ENCODE data around the gene CYTH1.

Gene CYTH1

DNA sequence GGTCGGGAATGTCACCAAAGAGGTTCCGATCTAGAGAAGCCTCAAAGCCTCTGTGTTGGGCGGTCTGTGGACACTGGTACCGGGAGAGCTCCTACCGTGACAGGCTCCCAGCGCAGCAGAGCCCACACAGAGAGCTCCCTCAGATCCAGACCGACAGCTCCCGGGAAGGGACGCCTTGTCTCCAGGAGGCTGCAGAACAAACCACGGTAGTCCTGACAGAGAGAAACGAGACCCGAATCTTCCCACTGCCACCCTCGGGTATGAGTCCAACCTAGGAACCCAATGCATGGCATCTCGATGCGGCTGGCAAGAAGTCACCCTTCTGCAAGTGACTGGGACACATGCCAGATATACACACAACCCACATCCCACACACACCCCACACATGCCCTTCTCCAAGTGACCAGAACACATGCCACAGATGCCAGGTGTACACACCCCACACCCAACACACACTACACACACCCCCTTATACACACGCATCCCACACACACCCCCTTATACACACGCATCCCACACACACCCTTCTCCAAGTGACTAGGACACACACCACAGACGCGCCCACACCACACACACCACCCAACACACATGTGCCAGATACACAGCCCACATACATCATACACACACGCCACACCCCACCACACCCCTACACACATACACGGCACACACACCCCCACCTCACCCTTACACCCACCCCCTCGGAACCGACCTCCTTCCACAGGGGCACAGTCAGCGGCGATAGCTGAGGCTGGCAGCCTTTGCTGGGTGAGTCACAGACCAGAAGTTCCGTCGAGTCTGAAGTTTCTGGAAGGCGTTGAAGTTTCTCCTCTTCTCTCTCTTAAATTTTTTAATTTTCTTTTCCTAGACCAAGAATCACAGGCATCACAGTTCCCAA is 15.9 kb upstream of the CYTH1 start (continued):
- TF ChIP-seq, protein P1, sequence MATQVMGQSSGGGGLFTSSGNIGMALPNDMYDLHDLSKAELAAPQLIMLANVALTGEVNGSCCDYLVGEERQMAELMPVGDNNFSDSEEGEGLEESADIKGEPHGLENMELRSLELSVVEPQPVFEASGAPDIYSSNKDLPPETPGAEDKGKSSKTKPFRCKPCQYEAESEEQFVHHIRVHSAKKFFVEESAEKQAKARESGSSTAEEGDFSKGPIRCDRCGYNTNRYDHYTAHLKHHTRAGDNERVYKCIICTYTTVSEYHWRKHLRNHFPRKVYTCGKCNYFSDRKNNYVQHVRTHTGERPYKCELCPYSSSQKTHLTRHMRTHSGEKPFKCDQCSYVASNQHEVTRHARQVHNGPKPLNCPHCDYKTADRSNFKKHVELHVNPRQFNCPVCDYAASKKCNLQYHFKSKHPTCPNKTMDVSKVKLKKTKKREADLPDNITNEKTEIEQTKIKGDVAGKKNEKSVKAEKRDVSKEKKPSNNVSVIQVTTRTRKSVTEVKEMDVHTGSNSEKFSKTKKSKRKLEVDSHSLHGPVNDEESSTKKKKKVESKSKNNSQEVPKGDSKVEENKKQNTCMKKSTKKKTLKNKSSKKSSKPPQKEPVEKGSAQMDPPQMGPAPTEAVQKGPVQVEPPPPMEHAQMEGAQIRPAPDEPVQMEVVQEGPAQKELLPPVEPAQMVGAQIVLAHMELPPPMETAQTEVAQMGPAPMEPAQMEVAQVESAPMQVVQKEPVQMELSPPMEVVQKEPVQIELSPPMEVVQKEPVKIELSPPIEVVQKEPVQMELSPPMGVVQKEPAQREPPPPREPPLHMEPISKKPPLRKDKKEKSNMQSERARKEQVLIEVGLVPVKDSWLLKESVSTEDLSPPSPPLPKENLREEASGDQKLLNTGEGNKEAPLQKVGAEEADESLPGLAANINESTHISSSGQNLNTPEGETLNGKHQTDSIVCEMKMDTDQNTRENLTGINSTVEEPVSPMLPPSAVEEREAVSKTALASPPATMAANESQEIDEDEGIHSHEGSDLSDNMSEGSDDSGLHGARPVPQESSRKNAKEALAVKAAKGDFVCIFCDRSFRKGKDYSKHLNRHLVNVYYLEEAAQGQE (tag by site-specific recombination; IDR thresholded peaks at IDR 0.05) = no peak
- TF ChIP-seq ZNF221 (tag by site-specific recombination; IDR thresholded peaks at IDR 0.05; ENCODE audit: borderline replicate concordance) = no peak
- no peak for TF ChIP-seq ZNF76 (tag by site-specific recombination; IDR thresholded peaks at IDR 0.05; ENCODE audit: borderline replicate concordance, low read depth)
- TF ChIP-seq ZNF747 (tag by site-specific recombination; IDR thresholded peaks at IDR 0.05) = no peak; the same call in 1 of the 2 replicates
- TF ChIP-seq, protein P2, sequence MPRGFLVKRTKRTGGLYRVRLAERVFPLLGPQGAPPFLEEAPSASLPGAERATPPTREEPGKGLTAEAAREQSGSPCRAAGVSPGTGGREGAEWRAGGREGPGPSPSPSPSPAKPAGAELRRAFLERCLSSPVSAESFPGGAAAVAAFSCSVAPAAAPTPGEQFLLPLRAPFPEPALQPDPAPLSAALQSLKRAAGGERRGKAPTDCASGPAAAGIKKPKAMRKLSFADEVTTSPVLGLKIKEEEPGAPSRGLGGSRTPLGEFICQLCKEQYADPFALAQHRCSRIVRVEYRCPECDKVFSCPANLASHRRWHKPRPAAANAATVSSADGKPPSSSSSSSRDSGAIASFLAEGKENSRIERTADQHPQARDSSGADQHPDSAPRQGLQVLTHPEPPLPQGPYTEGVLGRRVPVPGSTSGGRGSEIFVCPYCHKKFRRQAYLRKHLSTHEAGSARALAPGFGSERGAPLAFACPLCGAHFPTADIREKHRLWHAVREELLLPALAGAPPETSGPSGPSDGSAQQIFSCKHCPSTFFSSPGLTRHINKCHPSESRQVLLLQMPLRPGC (tag by site-specific recombination; IDR thresholded peaks at IDR 0.05) = no peak
- peak; percentile 100 for TF ChIP-seq EGR2 (tag by site-specific recombination; IDR thresholded peaks at IDR 0.05; ENCODE audit: low read depth)
- no peak for TF ChIP-seq ZNF658 (tag by site-specific recombination; IDR thresholded peaks at IDR 0.05)
- no peak for TF ChIP-seq ZNF48 (tag by site-specific recombination; IDR thresholded peaks at IDR 0.05)
- no peak for TF ChIP-seq ZNF354C (tag by site-specific recombination; IDR thresholded peaks at IDR 0.05; ENCODE audit: borderline replicate concordance, low read depth)
- no peak for TF ChIP-seq ZNF639 (tag by site-specific recombination; IDR thresholded peaks at IDR 0.05)
- no peak for TF ChIP-seq ZNF138 (tag by site-specific recombination; IDR thresholded peaks at IDR 0.05; ENCODE audit: borderline replicate concordance)
- no peak for TF ChIP-seq ZNF677 (tag by site-specific recombination; IDR thresholded peaks at IDR 0.05)
- no peak for TF ChIP-seq ZNF654 (tag by site-specific recombination; IDR thresholded peaks at IDR 0.05; ENCODE audit: low read depth)
- no peak for TF ChIP-seq ZNF10 (tag by site-specific recombination; IDR thresholded peaks at IDR 0.05)
- no peak for TF ChIP-seq ZNF544 (tag by site-specific recombination; IDR thresholded peaks at IDR 0.05)
- TF ChIP-seq REPIN1 (tag by site-specific recombination; IDR thresholded peaks at IDR 0.05; ENCODE audit: low read depth) = no peak
- no peak for TF ChIP-seq ZFP69B (tag by site-specific recombination; IDR thresholded peaks at IDR 0.05)
- TF ChIP-seq KLF1 (tag by site-specific recombination; IDR thresholded peaks at IDR 0.05) = peak; percentile 19
- no peak for TF ChIP-seq ZNF449 (tag by site-specific recombination; IDR thresholded peaks at IDR 0.05)
- TF ChIP-seq ZNF24 (tag by site-specific recombination; IDR thresholded peaks at IDR 0.05) = no peak
- TF ChIP-seq ZNF175 (tag by site-specific recombination; IDR thresholded peaks at IDR 0.05) = no peak
- TF ChIP-seq ZNF2 (tag by site-specific recombination; IDR thresholded peaks at IDR 0.05) = no peak
- TF ChIP-seq, protein P3, sequence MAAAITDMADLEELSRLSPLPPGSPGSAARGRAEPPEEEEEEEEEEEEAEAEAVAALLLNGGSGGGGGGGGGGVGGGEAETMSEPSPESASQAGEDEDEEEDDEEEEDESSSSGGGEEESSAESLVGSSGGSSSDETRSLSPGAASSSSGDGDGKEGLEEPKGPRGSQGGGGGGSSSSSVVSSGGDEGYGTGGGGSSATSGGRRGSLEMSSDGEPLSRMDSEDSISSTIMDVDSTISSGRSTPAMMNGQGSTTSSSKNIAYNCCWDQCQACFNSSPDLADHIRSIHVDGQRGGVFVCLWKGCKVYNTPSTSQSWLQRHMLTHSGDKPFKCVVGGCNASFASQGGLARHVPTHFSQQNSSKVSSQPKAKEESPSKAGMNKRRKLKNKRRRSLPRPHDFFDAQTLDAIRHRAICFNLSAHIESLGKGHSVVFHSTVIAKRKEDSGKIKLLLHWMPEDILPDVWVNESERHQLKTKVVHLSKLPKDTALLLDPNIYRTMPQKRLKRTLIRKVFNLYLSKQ (tag by site-specific recombination; IDR thresholded peaks at IDR 0.05; ENCODE audit: borderline replicate concordance) = no peak
- no peak for TF ChIP-seq SETDB1 (IDR thresholded peaks at IDR 0.05; ENCODE audit: insufficient read length, low read length)
- peak; percentile 100 for TF ChIP-seq ZFHX2 (tag by site-specific recombination; conservative IDR thresholded peaks at IDR 0.05)
- TF ChIP-seq, protein P4, sequence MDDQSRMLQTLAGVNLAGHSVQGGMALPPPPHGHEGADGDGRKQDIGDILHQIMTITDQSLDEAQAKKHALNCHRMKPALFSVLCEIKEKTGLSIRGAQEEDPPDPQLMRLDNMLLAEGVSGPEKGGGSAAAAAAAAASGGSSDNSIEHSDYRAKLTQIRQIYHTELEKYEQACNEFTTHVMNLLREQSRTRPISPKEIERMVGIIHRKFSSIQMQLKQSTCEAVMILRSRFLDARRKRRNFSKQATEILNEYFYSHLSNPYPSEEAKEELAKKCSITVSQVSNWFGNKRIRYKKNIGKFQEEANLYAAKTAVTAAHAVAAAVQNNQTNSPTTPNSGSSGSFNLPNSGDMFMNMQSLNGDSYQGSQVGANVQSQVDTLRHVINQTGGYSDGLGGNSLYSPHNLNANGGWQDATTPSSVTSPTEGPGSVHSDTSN (CRISPR knock-in tag; IDR thresholded peaks at IDR 0.05) = no peak
- no peak for TF ChIP-seq SCRT1 (tag by site-specific recombination; IDR thresholded peaks at IDR 0.05; ENCODE audit: borderline replicate concordance)
- no peak for TF ChIP-seq SP7 (tag by site-specific recombination; IDR thresholded peaks at IDR 0.05)

Measured in HEK293 (cell line).